GM19025 (cell line): ENCODE results near the gene FOXJ1.

Experiments
- ATAC-seq: cut with Tn5 transposase; IDR thresholded peaks from one replicate; pipeline ENCODE4 v1.9.1; 2021; ENCODE audit warnings: mild to moderate bottlenecking, low read depth, moderate library complexity; ENCODE audit not compliant: unreplicated experiment

The FOXJ1 gene

DNA sequence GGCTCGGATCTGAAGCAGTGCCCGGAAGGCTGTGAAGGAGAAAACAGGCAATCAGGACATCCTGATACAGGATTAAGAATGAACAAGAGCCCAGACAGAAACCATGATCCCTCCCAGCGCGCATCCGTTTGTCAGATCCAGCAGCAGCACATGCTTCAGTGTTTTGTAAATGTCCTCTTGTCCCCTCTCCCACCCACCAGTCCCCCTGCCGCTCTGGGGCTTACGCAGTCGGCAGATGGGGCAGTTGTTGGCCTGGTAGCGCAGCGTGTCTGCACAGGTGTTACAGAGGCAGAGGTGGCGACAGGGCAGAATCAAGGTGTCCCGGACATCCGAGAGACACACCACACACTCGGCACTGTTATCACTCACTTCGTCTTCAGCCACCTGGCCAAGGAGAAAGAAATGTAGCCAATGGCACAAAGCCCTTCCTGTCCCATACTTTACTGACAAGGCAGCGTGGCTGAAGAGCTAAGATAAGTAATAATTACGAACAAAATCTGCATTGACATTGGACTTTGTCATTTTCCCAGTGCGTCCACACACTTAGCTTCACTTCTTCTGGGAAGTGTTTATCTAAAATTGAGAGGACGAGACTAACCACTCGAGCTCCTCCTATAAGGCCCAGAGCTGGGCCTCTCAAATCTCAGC, 20.7 kb upstream of the FOXJ1 start:
- ATAC-seq: no peak

DNA sequence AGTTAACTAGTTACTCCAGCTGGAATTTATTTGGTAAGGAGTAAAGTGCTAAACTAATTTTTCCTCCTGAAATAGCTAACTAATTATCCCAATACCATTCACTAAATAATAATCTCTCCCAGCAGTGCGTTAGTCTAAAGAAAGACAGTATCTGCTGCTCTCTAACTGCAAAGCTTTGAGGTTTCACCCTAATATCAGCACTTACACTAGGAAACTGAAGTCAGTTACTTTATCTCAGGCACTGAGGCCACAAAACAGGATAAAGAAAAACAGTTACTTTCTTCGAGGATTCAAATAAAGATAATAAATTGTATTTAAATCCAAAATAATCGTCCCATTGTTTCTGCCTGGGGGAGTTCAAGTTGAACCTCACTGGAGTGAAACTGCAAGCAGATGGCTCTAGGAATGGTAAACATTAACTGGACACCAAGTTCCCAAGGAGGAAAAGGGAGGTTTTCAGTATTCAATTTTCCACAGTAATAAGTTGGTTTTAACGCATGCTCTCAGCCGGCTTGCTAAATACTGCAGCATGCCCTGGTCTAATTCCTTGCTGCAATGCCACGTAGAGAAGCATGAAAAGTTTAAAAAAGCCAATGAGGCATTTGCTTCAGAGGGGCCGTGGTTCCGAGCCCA, 20.0 kb upstream of the FOXJ1 start:
- ATAC-seq: no peak

DNA sequence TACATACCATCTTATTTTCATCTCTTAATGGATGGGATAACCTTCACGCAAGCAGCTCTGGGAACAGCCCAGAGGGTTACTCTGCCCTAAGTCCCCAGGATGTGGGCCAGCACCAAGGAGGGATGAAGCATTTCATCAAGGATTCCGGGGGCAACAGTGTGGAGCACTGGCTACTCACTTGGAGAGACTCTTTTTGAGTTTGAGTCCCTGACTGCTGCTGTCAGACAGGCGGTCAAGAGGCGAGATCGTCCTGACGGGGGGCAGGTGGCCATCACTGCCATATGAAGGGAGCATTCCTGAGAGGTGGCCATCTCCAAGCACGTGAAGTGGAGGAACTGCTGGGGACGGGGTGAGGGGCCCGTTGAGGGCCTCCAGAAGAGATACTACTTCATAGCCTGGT, 18.1 kb upstream of the FOXJ1 start:
- ATAC-seq: no peak

DNA sequence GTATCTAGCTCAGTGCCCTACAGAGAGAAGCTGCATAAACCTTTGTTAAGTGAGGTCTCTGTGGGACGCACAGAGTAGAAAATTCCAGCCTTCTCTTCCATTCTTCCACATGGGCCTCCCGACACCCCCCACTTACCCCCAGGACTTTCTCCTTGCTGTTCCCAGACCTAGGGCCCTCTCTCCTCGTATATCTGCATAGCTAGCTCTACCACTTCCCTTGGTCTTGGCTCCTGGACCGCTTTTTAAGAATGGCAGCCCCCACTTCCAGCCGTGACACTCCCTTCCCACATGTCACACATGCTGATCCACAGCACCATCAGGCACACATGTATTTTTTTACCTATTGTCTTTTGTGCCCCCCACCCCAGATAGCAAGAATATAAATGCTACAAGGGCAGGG, 16.7 kb upstream of the FOXJ1 start:
- ATAC-seq: no peak

DNA sequence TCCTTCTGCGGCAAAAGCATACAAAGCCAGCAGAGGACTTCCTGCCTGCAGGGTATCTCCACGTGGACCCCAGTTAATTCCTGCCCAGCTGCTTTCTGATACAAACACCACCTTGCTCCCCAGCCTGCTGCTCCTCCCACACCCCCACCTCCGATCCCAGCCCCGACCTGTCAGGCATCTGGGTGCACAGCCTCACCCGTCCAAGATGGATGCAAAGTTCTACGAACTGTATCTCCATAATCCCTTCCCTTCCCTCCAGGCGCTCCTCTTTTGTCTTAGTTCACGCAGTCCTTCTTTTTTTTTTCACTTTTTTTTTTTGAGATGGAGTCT, 15.6 kb upstream of the FOXJ1 start:
- ATAC-seq: no peak

DNA sequence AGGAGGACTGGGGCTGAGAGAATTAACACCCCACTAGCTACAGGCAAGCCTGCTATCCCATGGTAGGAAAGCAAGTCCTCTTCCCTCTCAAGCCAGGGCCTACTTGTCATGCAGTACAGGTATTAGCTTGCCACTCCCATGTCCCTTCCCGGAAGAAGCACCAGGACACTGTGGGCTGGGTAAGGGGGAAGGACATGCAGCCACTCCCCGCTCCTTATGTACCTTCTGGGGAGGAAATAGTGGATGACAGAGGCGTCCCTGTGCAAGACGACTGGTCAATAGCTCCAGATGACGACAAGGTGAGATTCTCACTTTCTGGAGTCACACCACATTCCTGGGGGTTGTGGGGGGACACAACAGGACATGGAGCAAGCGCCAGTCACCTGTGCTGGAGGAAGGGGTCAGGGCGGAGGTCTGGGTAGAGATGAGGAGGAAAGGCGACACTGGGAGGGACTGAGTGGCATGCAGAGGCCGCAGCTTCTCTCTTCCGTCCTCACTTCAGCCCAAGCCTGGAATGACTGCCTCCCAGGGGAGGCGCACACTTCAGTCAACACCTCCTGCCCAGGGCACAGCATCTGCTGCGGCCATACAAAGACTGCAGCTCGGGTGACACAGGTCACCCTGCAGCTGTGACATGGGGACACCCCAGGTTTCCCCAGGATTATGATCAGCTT, 15.1 kb upstream of the FOXJ1 start:
- ATAC-seq: no peak

DNA sequence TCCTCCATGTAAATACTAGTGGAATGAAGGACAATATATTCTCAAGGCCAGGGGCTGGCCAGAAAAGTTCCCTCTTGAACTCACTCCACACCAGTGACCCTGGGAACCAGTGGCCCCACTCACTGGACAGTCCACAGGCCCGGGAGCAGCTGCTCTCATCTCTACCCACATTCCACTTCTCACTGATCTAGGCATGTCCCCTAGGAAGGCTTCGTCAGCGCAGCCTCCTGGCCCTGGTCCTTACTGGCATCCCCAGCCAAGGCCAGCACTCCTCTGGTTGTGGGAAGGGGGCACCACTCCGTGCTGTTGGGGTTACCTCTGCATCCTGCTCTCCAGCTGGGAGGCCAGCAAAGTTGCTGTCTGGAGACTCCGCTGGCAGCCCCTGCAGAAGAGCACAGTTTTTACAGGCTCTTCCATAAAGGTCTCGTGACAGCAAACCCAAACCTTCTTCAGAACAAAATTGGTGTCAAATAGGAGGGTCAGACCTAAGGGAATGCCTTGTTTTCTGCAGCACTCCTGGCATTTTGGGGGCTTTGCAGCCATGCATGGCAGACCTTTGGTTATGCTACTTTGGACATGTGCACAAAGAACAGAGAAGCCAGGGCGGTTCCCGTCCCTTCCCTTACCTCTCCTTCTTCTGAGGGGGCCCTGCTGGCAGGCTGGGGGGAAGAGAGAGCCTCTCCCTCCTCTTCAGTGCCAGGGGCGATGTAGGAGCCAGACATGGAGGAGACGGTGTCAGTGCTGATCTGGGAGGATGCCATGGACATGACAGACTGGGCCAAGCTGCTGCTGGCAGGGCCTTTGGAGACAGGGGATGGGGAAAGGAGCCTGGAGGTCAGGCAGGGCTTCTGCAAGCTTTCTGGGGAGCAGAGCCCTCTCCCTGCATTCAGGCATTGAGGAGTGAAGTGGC, 14.1 kb upstream of the FOXJ1 start:
- no peak for ATAC-seq

DNA sequence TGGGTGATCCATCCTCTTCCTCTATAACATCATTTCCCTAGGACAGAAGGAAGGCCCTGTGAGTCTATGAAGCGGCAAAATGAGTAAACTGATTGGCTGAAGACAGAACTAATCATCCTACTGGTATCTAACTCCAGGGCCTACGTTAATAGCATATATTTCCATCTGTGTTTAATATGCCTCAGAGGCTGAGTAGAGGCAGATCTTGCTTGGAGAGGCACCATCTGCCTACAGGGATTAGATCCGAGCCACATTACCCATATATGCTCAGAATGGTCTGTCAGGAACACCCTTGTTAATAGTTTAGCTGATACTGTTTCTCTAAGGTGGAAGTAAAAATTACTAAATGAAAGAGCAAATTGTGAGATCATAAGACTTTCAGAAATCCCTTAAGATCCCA, 13.2 kb upstream of the FOXJ1 start:
- ATAC-seq: no peak

DNA sequence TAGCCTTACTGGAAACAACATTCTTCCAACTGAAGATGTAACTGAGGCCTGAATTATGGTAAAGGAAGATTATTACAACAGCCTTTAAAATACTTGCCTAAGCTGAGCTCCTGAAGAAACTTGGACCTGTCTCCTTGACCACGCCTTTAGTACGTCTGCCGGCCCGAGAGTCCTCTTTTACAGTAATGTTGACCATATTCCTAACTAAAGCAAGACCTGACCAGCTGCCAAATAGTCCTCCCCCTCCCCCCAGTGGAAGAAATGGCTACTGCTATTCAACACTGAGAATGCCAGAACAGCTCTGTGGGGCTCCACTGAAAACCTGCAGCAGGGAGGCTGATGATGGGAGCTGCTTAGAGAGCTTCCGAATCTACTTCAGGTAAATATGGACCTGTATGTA, 12.6 kb upstream of the FOXJ1 start:
- no peak for ATAC-seq

DNA sequence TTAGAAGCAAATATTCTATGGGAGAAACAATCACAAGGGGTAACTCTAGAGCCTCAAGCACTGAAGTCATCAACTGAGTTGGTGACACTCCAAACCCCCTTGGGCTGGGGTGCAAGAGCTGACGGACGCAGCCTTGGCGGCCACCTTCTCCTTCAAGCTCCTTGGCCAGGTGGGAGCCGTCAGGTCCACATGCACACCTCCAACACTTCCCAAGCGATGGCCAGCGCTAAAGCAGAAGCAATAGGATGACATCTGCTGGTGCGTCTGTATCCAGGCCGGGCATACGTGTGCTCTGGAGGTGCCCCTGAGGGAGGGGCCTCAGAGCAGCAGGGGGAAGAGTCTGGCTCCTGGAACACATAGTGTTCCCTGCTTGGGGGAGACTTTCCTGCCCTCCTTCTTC, 12.2 kb upstream of the FOXJ1 start:
- ATAC-seq: no peak

DNA sequence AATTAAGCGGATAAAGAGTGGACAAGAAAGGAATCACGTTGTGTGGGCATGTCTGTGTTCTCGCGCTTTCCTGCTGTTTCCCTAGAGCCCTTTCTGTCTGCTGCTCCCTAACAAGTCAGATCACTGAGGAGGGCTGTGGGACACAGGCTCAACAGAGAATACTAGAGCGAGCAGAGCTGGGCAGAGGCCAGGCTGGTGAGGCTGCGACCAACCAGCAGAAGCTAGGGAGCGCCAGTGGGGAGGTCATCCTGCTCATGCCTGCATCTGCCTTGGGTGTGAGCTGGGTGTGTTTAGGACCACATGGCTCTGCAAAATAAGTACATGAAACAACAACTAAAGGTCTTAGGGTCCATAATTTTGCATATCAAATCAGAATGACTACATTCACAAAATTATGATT, 11.5 kb upstream of the FOXJ1 start:
- ATAC-seq: no peak

DNA sequence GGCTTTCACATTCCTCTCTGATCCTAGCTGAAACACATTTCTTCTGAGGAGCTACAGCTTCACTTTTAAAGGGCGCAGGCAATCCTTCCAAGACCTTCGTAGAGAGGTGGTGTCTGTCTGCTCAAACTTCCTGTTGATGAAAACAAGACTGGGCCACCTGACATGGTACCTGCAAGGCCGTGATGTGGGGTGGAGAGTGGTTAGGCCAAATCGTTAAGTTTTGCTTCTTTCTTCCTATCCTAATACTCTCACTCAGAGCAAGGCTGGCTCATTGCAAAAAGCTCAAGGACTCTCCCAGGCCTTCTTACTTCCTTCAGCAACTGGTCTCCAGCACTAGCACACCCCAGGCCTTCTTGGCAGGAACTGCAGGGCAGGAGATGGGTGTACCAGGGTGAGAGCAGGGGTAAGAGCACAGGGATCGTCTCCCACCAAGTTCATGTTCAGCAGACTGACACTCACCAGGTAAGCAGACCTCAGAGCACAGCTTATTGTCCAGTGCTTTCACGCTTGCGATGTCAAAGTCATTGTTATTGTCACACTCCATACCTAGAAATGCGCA, 10.9 kb upstream of the FOXJ1 start:
- no peak for ATAC-seq

DNA sequence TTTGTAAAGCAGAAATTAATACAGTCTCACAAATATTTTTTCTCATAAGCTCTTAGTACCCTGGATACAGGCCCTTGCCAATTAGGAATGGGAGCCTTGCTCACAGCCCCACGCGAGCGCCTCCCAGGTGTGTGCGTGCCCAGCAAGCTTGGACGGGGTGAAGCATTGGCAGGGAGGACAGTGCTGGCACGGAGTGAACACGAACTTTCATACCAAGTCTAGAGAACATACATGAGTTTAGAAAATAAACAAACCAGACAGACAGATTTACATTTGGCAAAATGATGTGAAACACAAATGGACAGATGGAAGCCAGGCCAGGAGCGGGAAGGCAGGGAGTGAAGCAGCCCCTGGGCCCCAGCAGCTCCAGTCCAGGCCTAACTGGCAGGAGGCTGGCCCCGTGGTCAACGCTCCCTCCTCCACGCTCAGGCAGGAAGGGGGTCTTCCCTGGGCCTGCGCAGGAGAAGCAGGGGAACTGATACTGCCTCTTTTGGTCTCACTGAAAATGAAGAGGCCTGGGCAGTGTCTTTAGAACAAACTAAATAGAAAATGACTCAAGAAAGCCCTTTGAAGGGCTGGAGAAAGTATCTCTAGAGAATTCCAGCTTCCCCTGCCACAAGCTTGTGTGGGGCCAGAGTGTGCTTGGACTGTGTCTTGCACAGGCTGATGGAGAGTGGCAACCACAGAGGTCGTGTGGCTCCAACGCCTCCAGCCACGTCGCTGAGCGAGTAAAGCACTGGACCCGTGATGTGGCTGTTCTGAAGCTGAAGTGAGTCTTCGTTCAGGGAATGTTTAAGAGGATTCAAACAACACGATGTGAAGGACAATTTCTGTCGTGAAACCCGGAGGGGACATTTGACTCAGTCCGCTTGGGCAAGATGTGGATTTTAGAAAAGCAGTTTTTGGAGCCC, 9.9 kb upstream of the FOXJ1 start:
- no peak for ATAC-seq

DNA sequence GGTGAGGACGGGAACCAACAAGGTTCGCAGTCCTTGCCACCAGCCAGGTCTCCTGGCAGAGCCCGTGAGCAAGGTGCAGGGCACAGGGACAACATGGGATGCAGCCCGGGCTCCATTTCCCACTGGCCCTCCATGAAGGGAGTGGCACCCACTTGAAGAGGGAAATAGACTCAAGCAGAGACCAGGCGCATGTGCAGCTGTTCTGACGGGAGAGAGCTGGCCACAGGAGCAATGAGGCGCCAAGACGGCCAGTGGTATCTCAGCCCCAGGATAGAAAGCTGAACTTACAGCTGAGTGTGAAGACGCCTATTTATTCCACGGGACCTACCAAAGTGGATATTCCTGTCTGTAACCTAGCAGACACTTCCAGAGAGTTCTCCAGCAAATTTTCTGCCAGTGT, 8.2 kb upstream of the FOXJ1 start:
- ATAC-seq: no peak

DNA sequence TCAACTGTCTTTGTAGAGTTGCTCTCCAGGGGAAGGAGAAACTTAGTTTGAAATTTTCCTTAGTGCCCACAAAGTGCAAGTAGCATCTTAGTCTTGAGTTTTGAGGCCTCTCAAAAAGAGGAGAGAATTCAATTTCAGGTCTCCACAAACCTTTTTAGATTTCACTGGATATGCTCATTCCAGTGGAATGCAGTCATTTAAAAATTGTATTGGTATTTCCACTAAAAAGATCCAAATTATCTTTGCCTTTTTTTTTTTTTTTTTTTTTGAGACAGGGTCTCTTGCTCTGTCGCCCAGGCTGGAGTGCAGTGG, 6.9 kb upstream of the FOXJ1 start:
- no peak for ATAC-seq

DNA sequence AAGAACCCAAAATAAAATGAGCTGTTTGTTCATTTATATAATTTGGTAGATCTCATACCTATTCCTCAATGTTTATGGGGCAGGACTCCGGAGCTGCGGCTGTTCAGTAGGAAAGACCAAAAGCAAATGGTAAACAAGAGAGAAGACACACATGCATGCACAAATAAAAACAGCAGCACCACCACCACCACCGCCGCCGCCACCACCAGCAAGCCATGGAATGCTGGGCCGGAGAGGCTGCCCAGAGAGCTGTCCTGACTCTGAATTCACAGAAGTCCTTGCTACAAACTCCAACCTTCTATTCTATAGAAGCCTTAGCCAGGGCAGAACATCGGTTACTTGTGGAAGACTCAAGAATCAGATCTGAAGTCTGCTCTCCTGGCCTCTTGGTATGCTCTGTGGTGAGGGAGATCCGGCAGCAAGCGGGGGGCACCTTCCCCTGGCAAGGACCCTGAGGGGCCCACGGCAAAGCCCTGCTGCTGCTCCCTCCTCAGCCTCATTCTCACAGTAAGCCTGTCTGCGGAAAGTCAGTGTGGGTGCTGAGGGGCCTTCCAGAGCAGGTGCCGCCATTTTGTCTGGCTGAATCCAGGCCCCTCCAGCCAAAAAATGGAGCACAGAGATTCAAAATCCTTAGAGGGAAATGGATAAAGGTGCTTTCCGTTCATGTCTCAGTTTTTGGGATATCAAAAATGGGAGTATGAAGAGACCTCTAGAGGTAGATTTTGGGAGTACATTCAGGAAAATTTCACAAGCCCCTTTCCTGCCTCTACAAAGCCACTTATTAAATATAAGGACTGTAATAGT, 6.4 kb upstream of the FOXJ1 start:
- no peak for ATAC-seq

DNA sequence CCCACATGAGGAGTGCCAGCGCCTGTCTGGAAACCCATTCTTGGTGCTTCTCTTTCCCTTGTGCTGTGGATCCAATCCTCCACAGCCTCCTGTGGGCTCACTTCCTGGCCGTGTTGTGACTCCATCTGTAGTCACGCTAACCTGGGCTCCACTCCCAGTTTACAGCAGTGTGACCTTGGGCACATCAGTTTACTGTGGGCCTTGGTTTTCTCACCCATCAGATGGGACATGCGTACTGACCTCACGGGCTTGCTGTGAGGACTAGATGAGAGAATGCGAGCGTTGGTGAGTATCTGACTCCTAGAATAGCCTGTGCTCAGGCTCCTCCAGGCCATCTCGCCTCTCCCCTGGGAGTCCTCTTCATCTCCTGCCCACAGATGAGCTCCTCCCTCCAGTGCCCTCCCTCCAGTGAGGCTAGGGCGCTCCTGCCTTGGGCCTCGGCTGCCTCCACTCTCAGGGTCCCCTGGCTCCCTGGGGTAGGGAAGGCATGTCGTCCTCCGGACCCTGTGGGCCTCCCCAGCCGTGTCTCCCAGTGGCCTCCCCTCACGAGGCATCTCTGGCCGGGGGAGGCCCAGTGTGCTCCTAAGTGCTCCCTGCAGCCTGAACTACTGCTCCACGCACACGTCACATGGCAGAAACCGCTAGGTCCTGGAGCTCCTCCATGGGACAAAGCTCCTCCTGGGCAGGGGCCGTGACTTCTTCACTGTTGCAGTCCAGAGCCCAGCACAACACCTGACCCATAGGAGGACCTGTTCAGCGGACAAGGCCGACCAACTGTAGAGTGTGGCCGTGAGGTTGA, 5.2 kb upstream of the FOXJ1 start:
- no peak for ATAC-seq

DNA sequence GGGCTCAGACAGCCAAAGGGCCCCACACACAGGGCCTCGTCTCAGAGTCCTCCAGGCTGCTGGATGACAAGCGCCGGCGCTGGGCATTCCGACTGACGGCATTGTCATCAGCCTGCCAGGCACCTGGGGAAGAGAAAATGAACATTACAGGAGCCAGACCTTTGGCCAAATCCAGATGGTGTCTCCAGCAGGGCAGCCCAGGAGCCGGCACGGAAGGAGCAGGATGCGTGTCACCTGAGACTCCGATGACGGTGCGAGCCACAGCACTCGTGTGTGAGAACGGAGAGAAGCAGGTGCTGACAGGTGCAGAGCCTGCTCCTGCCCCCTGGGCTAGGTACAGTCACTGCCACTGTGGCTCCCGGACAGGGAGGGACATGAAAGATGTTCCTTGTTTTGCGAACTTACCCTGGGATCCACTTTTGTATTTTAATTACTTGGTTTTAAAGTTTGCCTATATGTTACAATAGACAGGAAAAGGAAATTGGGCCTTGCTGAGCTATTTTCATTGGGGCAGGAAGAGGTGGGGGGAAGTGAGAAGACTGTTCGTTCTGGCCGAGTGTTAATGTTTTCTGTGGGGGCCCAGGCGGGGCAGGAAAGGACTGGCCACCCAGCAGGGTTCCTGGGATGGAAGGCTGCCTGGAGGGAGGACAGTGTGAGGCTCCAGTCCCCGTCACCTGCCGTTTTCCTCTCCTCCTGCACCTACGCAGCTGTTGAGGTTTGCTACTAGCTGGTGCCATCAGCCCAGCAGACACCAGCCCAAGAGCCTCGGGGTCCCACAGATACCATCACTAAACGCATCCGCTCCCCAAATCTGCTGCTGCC, 4.4 kb upstream of the FOXJ1 start:
- no peak for ATAC-seq
